Esophagus squamous epithelium (tissue), 5 donors: ENCODE results near the gene DOCK11. TPM values are rescaled to one million over a fixed set of nuclear protein-coding genes. Genes with fewer than 3 reads are reported as not detected.
A peak's percentile ranks its signal among the peaks of the same experiment; 100 is the strongest.
"Not testable (repeated sequence)": the region's sequence is repeated elsewhere in the genome, so short reads cannot be mapped to it uniquely, and the experiment has no call there.

Experiments
- DNase-seq: peaks from one replicate; lab custom pipeline; 2025; lab: John Stamatoyannopoulos, UW
- H3K27ac ChIP-seq, 4 donors: fragments of 200-600 bp; sonication (generic); one replicate each; pipeline ENCODE4 v1.5.1; 2016 to 2019; ENCODE audit warnings: mild to moderate bottlenecking in 1 of 4
- H3K27me3 ChIP-seq, 4 donors: fragments of 200-600 bp; sonication (generic); 1 replicate in 3 of 4; 2 replicates in 1 of 4; pipeline versions ENCODE4 v1.5.1 to v1.6.0; 2017 to 2021; ENCODE audit warnings: antibody characterized with exemption in 1 of 4
- H3K36me3 ChIP-seq, 3 donors: fragments of 200-600 bp; sonication (generic); one replicate each; pipeline ENCODE4 v1.5.1; 2016 to 2019
- H3K4me1 ChIP-seq, 3 donors: fragments of 200-600 bp; sonication (generic); one replicate each; pipeline ENCODE4 v1.5.1; 2017 to 2019
- H3K4me3 ChIP-seq, 4 donors: fragments of 200-600 bp; sonication (generic); 1 replicate in 3 of 4; 2 replicates in 1 of 4; pipeline ENCODE4 v1.5.1; 2016 to 2019; ENCODE audit warnings: mild to moderate bottlenecking in 2 of 4, moderate library complexity in 1 of 4
- H3K9me3 ChIP-seq, 3 donors: fragments of 200-600 bp; sonication (generic); one replicate each; pipeline ENCODE4 v1.5.1; 2016 to 2019
- POLR2A ChIP-seq, 4 donors: fragments of 450-650 bp; IDR thresholded peaks; one replicate each; pipeline ENCODE4 v1.6.1; 2017; ENCODE audit warnings: antibody characterized with exemption in 4 of 4, mild to moderate bottlenecking in 4 of 4, moderate library complexity in 3 of 4
- WGBS, 2 donors: methylation state at CpG; one replicate each; pipeline ENCODE4 v1.1.5; 2018; 5-methylcytosine and 5-hydroxymethylcytosine counted together
- intact Hi-C: fragments of 100-400 bp; cut with DNase I; formaldehyde crosslinking; loops from one replicate; pipeline ENCODE4 v1.15.0; 2022
- total RNA-seq, 4 donors: library from RNA; depleted of rRNA; stranded (reverse); fragments of >200 nt; gene quantifications; one replicate each; pipeline ENCODE4 v1.1.0, GENCODE V29; 2016
- TF ChIP-seq, protein P1 (sequence below), 6 experiments: fragments of 450-650 bp in 4 of 6; fragments of 200-600 bp in 2 of 6; sonication (generic) in 2 of 6; IDR thresholded peaks; one replicate each; pipeline ENCODE4 v1.5.1; 2016 to 2019; ENCODE audit warnings: antibody characterized with exemption in 6 of 6, mild to moderate bottlenecking in 4 of 6, moderate library complexity in 4 of 6
- donor health status: DM: yes; HTN: yes; CAD: no.

Gene DOCK11
- total RNA-seq, 4 donors from 2014 or later: 1.1 to 16.4 (median 11.0) TPM

DNA sequence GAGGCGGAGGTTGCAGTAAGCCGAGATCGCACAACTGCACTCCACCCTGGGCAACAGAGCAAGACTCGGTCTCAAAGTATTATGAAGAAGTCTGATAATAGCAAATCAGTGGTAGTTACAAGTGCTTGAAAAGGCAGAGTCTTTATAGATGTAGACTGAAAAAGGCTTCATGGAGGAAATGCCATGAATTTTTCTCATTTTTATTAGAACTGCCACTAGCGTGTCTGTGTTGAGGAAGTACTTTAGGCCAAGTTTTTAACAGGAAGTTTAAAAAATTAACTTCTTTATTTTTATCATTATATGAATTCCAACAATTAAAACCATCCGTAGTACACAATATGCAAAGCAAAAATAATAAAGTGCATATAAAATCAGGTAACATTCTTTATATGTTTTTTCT lies 199.0 kb downstream of the DOCK11 start:
- no peak overlapping the region for H3K4me3 ChIP-seq
- intact Hi-C loops: no loop called here
- no peaks in the 10 kb centered on the region for H3K36me3 ChIP-seq
- no peaks in the 10 kb centered on the region for H3K9me3 ChIP-seq
- H3K4me1 ChIP-seq: peaks cover 0 to 4% (median 0%) of the 10 kb centered on the region in 3 donors
- H3K27me3 ChIP-seq: no peaks in the 10 kb centered on the region
- DNase-seq: no peak
- 61 to 73% methylated on average over 2 to 6 of the region's 6 CpGs for WGBS, 2 donors
- H3K27ac ChIP-seq: no peak overlapping the region
- TF ChIP-seq, protein P1, sequence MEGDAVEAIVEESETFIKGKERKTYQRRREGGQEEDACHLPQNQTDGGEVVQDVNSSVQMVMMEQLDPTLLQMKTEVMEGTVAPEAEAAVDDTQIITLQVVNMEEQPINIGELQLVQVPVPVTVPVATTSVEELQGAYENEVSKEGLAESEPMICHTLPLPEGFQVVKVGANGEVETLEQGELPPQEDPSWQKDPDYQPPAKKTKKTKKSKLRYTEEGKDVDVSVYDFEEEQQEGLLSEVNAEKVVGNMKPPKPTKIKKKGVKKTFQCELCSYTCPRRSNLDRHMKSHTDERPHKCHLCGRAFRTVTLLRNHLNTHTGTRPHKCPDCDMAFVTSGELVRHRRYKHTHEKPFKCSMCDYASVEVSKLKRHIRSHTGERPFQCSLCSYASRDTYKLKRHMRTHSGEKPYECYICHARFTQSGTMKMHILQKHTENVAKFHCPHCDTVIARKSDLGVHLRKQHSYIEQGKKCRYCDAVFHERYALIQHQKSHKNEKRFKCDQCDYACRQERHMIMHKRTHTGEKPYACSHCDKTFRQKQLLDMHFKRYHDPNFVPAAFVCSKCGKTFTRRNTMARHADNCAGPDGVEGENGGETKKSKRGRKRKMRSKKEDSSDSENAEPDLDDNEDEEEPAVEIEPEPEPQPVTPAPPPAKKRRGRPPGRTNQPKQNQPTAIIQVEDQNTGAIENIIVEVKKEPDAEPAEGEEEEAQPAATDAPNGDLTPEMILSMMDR (IDR thresholded peaks at IDR 0.05): no peak
- TF ChIP-seq POLR2A (IDR thresholded peaks at IDR 0.05): no peak

DNA sequence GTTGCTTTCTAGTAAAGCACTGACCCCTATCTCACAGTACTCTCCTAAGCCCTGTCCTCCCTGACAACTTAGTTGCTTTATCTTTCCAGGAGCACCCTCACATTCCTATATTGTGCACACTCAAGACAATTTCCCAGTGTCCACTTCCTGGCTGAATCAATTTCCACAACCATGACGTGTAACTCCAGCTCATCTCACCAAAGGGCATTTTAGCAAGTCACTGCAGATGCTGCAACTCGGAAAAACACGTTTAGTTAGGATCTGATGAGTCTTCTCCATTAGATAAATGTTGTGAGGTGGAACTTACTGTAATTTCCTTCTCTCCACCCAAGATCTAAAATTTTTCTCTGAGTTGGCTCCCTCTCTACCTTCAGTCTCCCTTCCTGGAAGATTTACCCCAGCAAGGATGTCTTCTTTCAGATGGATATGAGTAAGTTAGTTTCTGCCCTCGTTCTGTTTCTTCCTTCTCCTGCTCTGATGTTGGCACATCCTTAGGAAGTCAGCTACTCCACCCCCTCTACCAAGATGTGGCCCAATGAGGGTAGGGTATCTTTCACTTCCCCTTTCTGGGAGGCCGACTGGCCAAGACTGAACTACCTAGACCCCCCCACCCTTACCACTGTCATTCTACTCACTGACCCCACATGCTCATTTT lies 203.0 kb downstream of the DOCK11 start:
- Histone ChIP-seq H3K27me3 (no peaks in the 10 kb centered on the region), H3K4me1 (no peaks in the 10 kb centered on the region), H3K4me3 (no peak overlapping the region), H3K9me3 (no peaks in the 10 kb centered on the region), H3K36me3 (no peaks in the 10 kb centered on the region), H3K27ac (no peak overlapping the region)
- WGBS, 2 donors: 19 to 58% methylated on average over 5 of the region's 5 CpGs
- intact Hi-C loops: no loop called here
- no peak for DNase-seq
- TF ChIP-seq, protein P1 (IDR thresholded peaks at IDR 0.05): no peak
- TF ChIP-seq POLR2A (IDR thresholded peaks at IDR 0.05): no peak

DNA sequence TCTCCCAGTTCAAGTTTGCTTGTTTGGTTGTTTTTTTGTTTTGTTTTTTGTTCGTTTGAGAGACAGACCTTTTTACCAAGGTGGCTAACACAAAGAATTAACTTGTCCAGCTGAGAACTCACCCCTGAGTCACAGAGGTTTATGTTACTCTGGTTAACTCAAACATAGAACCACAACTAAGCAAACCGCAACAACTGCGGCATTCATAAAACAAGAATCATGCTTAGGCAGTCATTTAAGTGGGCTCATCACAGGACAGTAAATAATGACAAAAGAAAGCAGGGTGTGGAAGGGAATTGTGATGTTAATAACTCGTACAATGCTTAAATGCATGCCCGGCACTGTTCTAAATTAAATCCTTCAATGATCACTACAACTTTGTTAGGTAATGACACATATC lies 207.1 kb downstream of the DOCK11 start:
- TF ChIP-seq, protein P1 (IDR thresholded peaks at IDR 0.05): no peak
- no peak for TF ChIP-seq POLR2A (IDR thresholded peaks at IDR 0.05)
- no peaks in the 10 kb centered on the region for H3K4me1 ChIP-seq
- intact Hi-C loops: no loop called here
- no peak for DNase-seq
- H3K27me3 ChIP-seq: no peaks in the 10 kb centered on the region
- H3K36me3 ChIP-seq: no peaks in the 10 kb centered on the region
- 83 to 84% methylated on average over 4 to 5 of the region's 5 CpGs for WGBS, 2 donors
- no peak overlapping the region for H3K27ac ChIP-seq
- no peaks in the 10 kb centered on the region for H3K9me3 ChIP-seq
- no peak overlapping the region for H3K4me3 ChIP-seq

DNA sequence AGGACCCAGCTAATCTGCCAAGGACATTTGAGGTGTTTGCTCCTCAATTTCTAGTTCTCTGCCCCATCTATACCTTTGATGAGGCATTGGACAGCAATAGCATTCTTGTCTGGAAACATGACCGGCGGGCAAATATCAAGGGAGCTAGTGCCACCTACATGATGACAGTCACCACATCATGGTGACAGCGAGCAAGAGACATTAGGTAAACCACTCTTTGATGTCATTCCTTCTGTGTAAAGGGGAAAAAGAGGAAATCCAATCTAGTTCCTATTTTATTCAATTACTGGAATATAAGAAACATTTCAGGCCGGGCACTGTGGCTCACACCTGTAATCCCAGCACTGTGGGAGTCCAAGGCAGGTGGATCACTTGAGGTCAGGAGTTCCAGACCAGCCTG lies 211.1 kb downstream of the DOCK11 start:
- no peak for DNase-seq
- Histone ChIP-seq H3K36me3 (no peaks in the 10 kb centered on the region), H3K4me1 (no peaks in the 10 kb centered on the region), H3K27ac (no peak overlapping the region), H3K4me3 (no peak overlapping the region), H3K27me3 (no peaks in the 10 kb centered on the region), H3K9me3 (no peaks in the 10 kb centered on the region)
- TF ChIP-seq, protein P1 (IDR thresholded peaks at IDR 0.05): no peak
- intact Hi-C loops: no loop called here
- WGBS, 2 donors: 87% methylated on average over 4 of the region's 4 CpGs; no CpG with 5 or more reads in 1 of the 2 donors

DNA sequence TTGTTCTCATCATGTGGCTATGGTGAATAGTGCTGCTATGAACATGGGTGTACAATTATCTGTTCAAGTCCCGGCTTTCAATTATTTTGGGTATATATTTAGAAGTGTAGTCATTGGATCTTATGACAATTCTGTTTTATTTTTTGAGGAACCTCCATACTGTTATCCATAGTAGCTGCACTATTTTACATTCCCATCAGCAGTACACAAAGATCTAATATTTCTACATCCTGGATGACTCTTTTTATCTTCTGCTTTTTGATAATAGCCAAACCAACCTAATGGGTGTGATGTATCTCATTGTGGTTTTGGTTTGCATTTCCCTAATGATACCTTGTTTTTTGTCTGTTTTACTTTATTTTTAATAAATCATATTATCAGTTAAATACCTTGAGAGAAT lies 218.9 kb downstream of the DOCK11 start:
- Histone ChIP-seq H3K4me1 (no peaks in the 10 kb centered on the region), H3K27ac (no peak overlapping the region), H3K9me3 (no peaks in the 10 kb centered on the region), H3K27me3 (no peaks in the 10 kb centered on the region), H3K36me3 (no peaks in the 10 kb centered on the region), H3K4me3 (no peak overlapping the region)
- DNase-seq: no peak
- intact Hi-C loops: no loop called here
- TF ChIP-seq, protein P1 (IDR thresholded peaks at IDR 0.05): no peak
- TF ChIP-seq POLR2A (IDR thresholded peaks at IDR 0.05): no peak
- 83 to 87% methylated on average over 1 of the region's 1 CpG for WGBS, 2 donors

DNA sequence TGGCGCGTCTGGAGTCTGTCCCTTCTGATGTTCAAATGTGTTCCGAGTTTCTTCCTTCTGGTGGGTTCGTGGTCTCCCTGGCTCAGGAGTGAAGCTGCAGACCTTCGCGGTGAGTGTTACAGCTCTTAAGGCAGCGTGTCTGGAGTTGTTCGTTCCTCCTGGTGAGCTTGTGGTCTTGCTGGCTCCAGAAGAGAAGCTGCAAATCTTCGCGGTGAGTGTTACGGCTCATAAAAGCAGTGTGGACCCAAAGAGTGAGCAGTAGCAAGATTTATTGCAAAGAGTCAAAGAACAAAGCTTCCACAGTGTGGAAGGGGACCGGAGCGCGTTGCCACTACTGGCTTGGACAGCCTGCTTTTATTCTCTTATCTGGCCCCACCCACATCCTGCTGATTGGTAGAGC lies 220.3 kb downstream of the DOCK11 start:
- not testable (repeated sequence) for DNase-seq

DNA sequence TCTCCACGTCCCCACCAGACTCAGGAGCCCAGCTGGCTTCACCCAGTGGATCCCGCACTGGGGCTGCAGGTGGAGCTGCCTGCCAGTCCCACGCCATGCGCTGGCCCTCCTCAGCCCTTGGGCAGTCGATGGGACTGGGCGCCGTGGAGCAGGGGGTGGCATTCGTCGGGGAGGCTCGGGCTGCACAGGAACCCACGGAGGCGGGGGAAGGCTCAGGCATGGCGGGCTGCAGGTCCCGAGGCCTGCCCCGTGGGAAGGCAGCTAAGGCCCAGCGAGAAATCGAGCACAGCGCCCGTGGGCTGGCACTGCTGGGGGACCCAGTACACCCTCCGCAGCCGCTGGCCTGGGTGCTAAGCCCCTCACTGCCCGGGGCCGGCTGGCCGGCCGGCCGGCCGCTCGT lies 221.2 kb downstream of the DOCK11 start:
- intact Hi-C loops, H3K4me1 ChIP-seq, H3K27me3 ChIP-seq, H3K9me3 ChIP-seq, H3K36me3 ChIP-seq, H3K4me3 ChIP-seq, DNase-seq: not testable (repeated sequence)
- peak overlapping the region in 2 of 4 donors; percentile 5 to 13 for H3K27ac ChIP-seq
- WGBS, 2 donors: no CpG with 5 or more reads among the region's 28 CpGs

More for the DNA sequence above, 220.3 kb downstream of the DOCK11 start:
- 100% methylated on average over 3 of the region's 14 CpGs; no CpG with 5 or more reads in 1 of the 2 donors for WGBS, 2 donors
- H3K4me3 ChIP-seq, H3K36me3 ChIP-seq, intact Hi-C loops, H3K9me3 ChIP-seq, H3K27me3 ChIP-seq, H3K4me1 ChIP-seq, H3K27ac ChIP-seq: not testable (repeated sequence)
